Measurements from ENCODE around the gene OPN5. TPM values are rescaled to one million over a fixed set of nuclear protein-coding genes. Genes with fewer than 3 reads are reported as not detected.

The OPN5 gene
- total RNA-seq, 1 donor from 2014 or later = not detected

- intact Hi-C loops (cut with DNase I) = no loop called here
- no peak for ATAC-seq
- no peak for DNase-seq (ENCODE audit: missing footprints)
Observed at GRCh38 chr6:47844881-47845280, 63.0 kb downstream of the OPN5 start.

GRCh38 chr6:47846752-47847151 lies 64.9 kb downstream of the OPN5 start:
- DNase-seq (ENCODE audit: missing footprints) (no peak), ATAC-seq (no peak)
- intact Hi-C loops (cut with DNase I) = no loop called here

GRCh38 chr6:47851091-47851490 lies 69.3 kb downstream of the OPN5 start:
- no peak for ATAC-seq
- no peak for DNase-seq (ENCODE audit: missing footprints)
- intact Hi-C loops (cut with DNase I) = no loop called here

GRCh38 chr6:47852727-47853126 lies 70.9 kb downstream of the OPN5 start:
- ATAC-seq (no peak), DNase-seq (ENCODE audit: missing footprints) (no peak)
- intact Hi-C loops (cut with DNase I) = no loop called here

GRCh38 chr6:47853766-47854165 lies 71.9 kb downstream of the OPN5 start:
- no peak for DNase-seq (ENCODE audit: missing footprints)
- intact Hi-C loops (cut with DNase I) = no loop called here
- ATAC-seq = no peak

- intact Hi-C loops (cut with DNase I) = no loop called here
- DNase-seq (ENCODE audit: missing footprints) (no peak), ATAC-seq (no peak)
Observed at GRCh38 chr6:47854971-47855370, 73.1 kb downstream of the OPN5 start.

DNA sequence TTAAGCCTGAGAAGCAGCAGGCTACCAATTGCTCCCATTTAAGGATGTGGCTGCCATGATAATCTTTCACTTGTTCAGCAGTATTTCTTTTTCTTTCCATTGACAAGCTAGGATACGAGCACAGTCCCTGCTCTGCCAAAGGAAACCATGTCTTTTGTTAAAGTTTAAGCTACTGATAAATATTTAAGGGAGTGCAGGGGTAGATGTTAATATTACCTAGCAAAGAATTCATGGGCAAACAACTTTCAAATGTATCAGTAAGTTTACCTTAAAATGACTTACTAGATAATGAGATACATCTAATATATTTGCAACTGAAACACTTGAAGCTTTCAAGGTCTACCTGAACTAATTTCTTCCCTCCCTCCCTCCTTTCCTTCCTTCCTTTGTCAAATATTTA lies 77.3 kb downstream of the OPN5 start:
- DNase-seq (ENCODE audit: missing footprints) (no peak), ATAC-seq (no peak)
- intact Hi-C loops (cut with DNase I) = no loop called here

GRCh38 chr6:47862731-47863130 lies 80.9 kb downstream of the OPN5 start:
- intact Hi-C loops (cut with DNase I) = no loop called here
- DNase-seq (ENCODE audit: missing footprints) (no peak), ATAC-seq (no peak)

DNA sequence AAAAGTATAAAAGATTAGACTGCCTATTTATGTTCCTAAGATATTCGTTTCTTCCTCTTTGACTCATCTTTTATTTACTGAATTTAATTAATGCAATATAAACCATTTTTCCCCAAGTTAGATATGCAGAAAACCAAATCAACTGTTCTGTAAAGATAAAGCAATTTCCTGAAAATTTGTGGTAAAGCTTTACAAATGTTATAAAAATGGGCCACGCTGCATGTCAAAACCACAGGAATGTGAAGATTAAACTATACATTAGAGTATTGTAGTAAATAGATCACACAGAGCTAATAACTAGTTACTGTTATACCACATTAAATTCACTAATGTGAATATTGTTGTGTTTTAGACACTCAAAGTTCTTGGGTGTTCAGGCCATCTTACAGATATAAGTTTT lies 83.4 kb downstream of the OPN5 start:
- DNase-seq (ENCODE audit: missing footprints) (no peak), ATAC-seq (no peak)
- intact Hi-C loops (cut with DNase I) = no loop called here

- intact Hi-C loops (cut with DNase I) = no loop called here
- ATAC-seq (no peak), DNase-seq (ENCODE audit: missing footprints) (no peak)
Observed at GRCh38 chr6:47875593-47875992, 93.8 kb downstream of the OPN5 start.

Other genes with a start within 250 kb of the OPN5 start
- not detected for gene ADGRF4, start 83.5 kb upstream of the OPN5 start, total RNA-seq

All from Right ventricle myocardium inferior (tissue), 1 donor.